ENCODE data around the gene PTTG1IP.

- no peak for TF ChIP-seq CTCF (IDR thresholded peaks at IDR 0.05)
- no peak for TF ChIP-seq EZH2 (IDR thresholded peaks at IDR 0.05; ENCODE audit: borderline replicate concordance, insufficient read depth, low read depth, low read length, poor library complexity, severe bottlenecking)
Observed at GRCh38 chr21:44858291-44858690, 15.2 kb downstream of the PTTG1IP start.
